Keratinocyte (primary cell): Measurements from ENCODE around the gene INPP5B. TPM values are rescaled to one million over a fixed set of nuclear protein-coding genes. Genes with fewer than 3 reads are reported as not detected.

Experiments used
- DNase-seq: peaks from one replicate; pipeline ENCODE4 v3.0.0-alpha.2; 2011; ENCODE audit warnings: low read depth, missing footprints, low spot score
- FAIRE-seq: peaks from 2 replicates; lab custom pipeline; 2011; peaks lifted over from hg19 to GRCh38; lab: Jason Lieb, UNC
- H2AFZ ChIP-seq: 2 replicates; pipeline ENCODE4 v1.6.0; 2012; ENCODE audit warnings: low read length, control low read depth, inconsistent platforms; ENCODE audit not compliant: control insufficient read depth
- H3K27ac ChIP-seq: 2 replicates; pipeline ENCODE4 v1.5.1; 2011; ENCODE audit warnings: low read length; ENCODE audit not compliant: control insufficient read depth, insufficient read depth
- H3K27me3 ChIP-seq: 3 replicates; pipeline ENCODE4 v1.6.0; 2011; ENCODE audit warnings: low read length; ENCODE audit not compliant: control insufficient read depth, insufficient read depth; ENCODE audit errors: extremely low read depth
- H3K36me3 ChIP-seq, 2 experiments: 2 replicates in 1 of 2; 3 replicates in 1 of 2; pipeline ENCODE4 v1.5.1; 2011; ENCODE audit warnings: low read length in 2 of 2, mild to moderate bottlenecking in 1 of 2; ENCODE audit not compliant: control insufficient read depth in 2 of 2, insufficient read depth in 2 of 2; ENCODE audit errors: extremely low read depth in 1 of 2
- H3K4me1 ChIP-seq: 3 replicates; pipeline ENCODE4 v1.5.1; 2011; ENCODE audit warnings: low read length; ENCODE audit not compliant: control insufficient read depth, insufficient read depth; ENCODE audit errors: extremely low read depth
- H3K4me2 ChIP-seq: 3 replicates; pipeline ENCODE4 v1.6.0; 2011; ENCODE audit warnings: low read depth, low read length; ENCODE audit not compliant: control insufficient read depth, insufficient read depth; ENCODE audit errors: extremely low read depth
- H3K4me3 ChIP-seq, 3 experiments: fragments of 200-600 bp in 1 of 3; sonication (generic) in 1 of 3; 2 replicates in 2 of 3; 3 replicates in 1 of 3; pipeline ENCODE4 v1.5.1; 2011 to 2016; ENCODE audit warnings: low read length in 3 of 3, mild to moderate bottlenecking in 3 of 3, control low read depth in 2 of 3, inconsistent platforms in 1 of 3, low read depth in 1 of 3, mixed read lengths in 1 of 3, mixed run types in 1 of 3, moderate library complexity in 1 of 3; ENCODE audit not compliant: control insufficient read depth in 2 of 3, insufficient read depth in 2 of 3; ENCODE audit errors: extremely low read depth in 1 of 3
- H3K79me2 ChIP-seq: 2 replicates; pipeline ENCODE4 v1.6.0; 2012; ENCODE audit warnings: low read length; ENCODE audit not compliant: control insufficient read depth, insufficient read depth
- H3K9ac ChIP-seq: 3 replicates; pipeline ENCODE4 v1.6.0; 2011; ENCODE audit warnings: low read length; ENCODE audit not compliant: control insufficient read depth, insufficient read depth; ENCODE audit errors: extremely low read depth
- H3K9me1 ChIP-seq: 3 replicates; pipeline ENCODE4 v1.6.0; 2011; ENCODE audit warnings: low read length; ENCODE audit not compliant: control insufficient read depth, insufficient read depth; ENCODE audit errors: extremely low read depth
- H3K9me3 ChIP-seq: 2 replicates; pipeline ENCODE4 v1.5.1; 2012; ENCODE audit warnings: low read depth, low read length; ENCODE audit not compliant: control insufficient read depth
- H4K20me1 ChIP-seq: 3 replicates; pipeline ENCODE4 v1.6.0; 2011; ENCODE audit warnings: low read length; ENCODE audit not compliant: control insufficient read depth, insufficient read depth; ENCODE audit errors: extremely low read depth
- CTCF ChIP-seq, 3 experiments: IDR thresholded peaks in 1 of 3; conservative IDR thresholded peaks in 1 of 3; optimal IDR thresholded peaks in 1 of 3; 2 replicates in 2 of 3; 3 replicates in 1 of 3; pipeline versions ENCODE3 to v1.5.1; 2011; ENCODE audit warnings: low read length in 3 of 3, mild to moderate bottlenecking in 3 of 3, moderate library complexity in 2 of 3, control low read depth in 1 of 3, inconsistent platforms in 1 of 3; ENCODE audit not compliant: insufficient read depth in 2 of 3; ENCODE audit errors: extremely low read depth in 1 of 3
- EZH2 ChIP-seq: IDR thresholded peaks from one replicate; pipeline ENCODE4 v1.6.1; 2012; ENCODE audit warnings: inconsistent platforms, mild to moderate bottlenecking, low read length, moderate library complexity
- dilution Hi-C: fragments of 300-500 bp; cut with MboI; formaldehyde crosslinking; loops from one replicate; pipeline ENCODE4 v1.7.0; 2020; ENCODE audit warnings: low sequenced_read_pairs; ENCODE audit not compliant: extremely low pct_ligation_motif_present
- polyA plus RNA-seq, 5 experiments: library from polyadenylated mRNA; depleted of rRNA in 3 of 5; stranded (reverse) in 3 of 5; stranded (forward) in 1 of 5; unstranded in 1 of 5; fragments of >200 nt; gene quantifications; 1 replicate in 1 of 5; 2 replicates in 3 of 5; 3 replicates in 1 of 5; pipeline versions ENCODE4 v1.2.1 to v1.2.3, GENCODE V29; 2011 to 2012; ENCODE audit warnings: missing spikeins in 2 of 5, low read depth in 1 of 5, low replicate concordance in 1 of 5

INPP5B gene
- polyA plus RNA-seq, 1 donor (not counting 4 experiments of a cell fraction or from before 2014, with no cell fraction given), result 6.4 TPM

- no peaks in the 10 kb centered on the region for H4K20me1 ChIP-seq
Measured at GRCh38 chr1:37954316-37954971, 7.6 kb upstream of the INPP5B start.

GRCh38 chr1:37952738-37953137, 5.9 kb upstream of the INPP5B start:
- dilution Hi-C loops, result no loop called here
- H3K27ac ChIP-seq, result no peak overlapping the region

More at GRCh38 chr1:37954316-37954971, 7.6 kb upstream of the INPP5B start:
- dilution Hi-C loops, result no loop called here
- Histone ChIP-seq H2AFZ (no peak overlapping the region), H3K4me3 (no peak overlapping the region), H3K9me1 (no peaks in the 10 kb centered on the region), H3K79me2 (no peaks in the 10 kb centered on the region), H3K9ac (no peak overlapping the region), H3K9me3 (no peaks in the 10 kb centered on the region), H3K27me3 (no peaks in the 10 kb centered on the region), H3K4me2 (no peak overlapping the region), H3K36me3 (peaks cover 6 to 16% of the 10 kb centered on the region in 2 experiments), H3K4me1 (no peaks in the 10 kb centered on the region), H3K27ac (no peak overlapping the region)
- no peak for DNase-seq
- no peak for FAIRE-seq
- no peak for TF ChIP-seq EZH2
- TF ChIP-seq CTCF (optimal IDR thresholded peaks at IDR 0.05 in 1 of 3, IDR thresholded peaks at IDR 0.05 in 1 of 3, conservative IDR thresholded peaks at IDR 0.05 in 1 of 3; ENCODE audit: extremely low read depth in 1 of 3, insufficient read depth in 2 of 3, low read length in 3 of 3), result no peak

More at GRCh38 chr1:37952738-37953137, 5.9 kb upstream of the INPP5B start:
- H2AFZ ChIP-seq, result no peak overlapping the region
- H3K4me1 ChIP-seq, result no peaks in the 10 kb centered on the region
- TF ChIP-seq CTCF (optimal IDR thresholded peaks at IDR 0.05 in 1 of 3, IDR thresholded peaks at IDR 0.05 in 1 of 3, conservative IDR thresholded peaks at IDR 0.05 in 1 of 3; ENCODE audit: extremely low read depth in 1 of 3, insufficient read depth in 2 of 3, low read length in 3 of 3) (no peak), EZH2 (no peak)
- no peak for DNase-seq
- no peaks in the 10 kb centered on the region for H3K79me2 ChIP-seq
- H3K4me3 ChIP-seq, result no peak overlapping the region
- no peak overlapping the region for H3K9ac ChIP-seq
- H3K9me1 ChIP-seq, result no peaks in the 10 kb centered on the region
- no peak for FAIRE-seq
- H4K20me1 ChIP-seq, result no peaks in the 10 kb centered on the region
- H3K9me3 ChIP-seq, result no peaks in the 10 kb centered on the region
- H3K27me3 ChIP-seq, result no peaks in the 10 kb centered on the region
- H3K36me3 ChIP-seq, result peaks cover 3 to 6% of the 10 kb centered on the region in 2 experiments
- no peak overlapping the region for H3K4me2 ChIP-seq
